IPS-20b (cell line): ENCODE data around the gene SNX32.

ENCODE experiments used
- H3K27ac ChIP-seq: one replicate; pipeline ENCODE4 v1.5.1; 2013; ENCODE audit warnings: low read length
- H3K27me3 ChIP-seq: 2 replicates; pipeline ENCODE4 v1.6.1; 2013; ENCODE audit warnings: mild to moderate bottlenecking, low read length, inconsistent platforms; ENCODE audit not compliant: insufficient read depth
- H3K36me3 ChIP-seq: 2 replicates; pipeline ENCODE4 v1.6.1; 2013; ENCODE audit warnings: low read depth, mild to moderate bottlenecking, inconsistent platforms, low read length, moderate library complexity; ENCODE audit not compliant: insufficient read depth
- H3K4me1 ChIP-seq: 2 replicates; pipeline ENCODE4 v1.6.1; 2013; ENCODE audit warnings: mild to moderate bottlenecking, control low read depth, inconsistent platforms, low read length, moderate library complexity; ENCODE audit not compliant: insufficient read depth
- H3K4me3 ChIP-seq: 2 replicates; pipeline ENCODE4 v1.5.1; 2013; ENCODE audit warnings: mild to moderate bottlenecking, low read length, inconsistent platforms
- H3K9ac ChIP-seq: 2 replicates; pipeline ENCODE4 v1.6.1; 2013; ENCODE audit warnings: low read depth, mild to moderate bottlenecking, inconsistent platforms, low read length, moderate library complexity
- H3K9me3 ChIP-seq: 2 replicates; pipeline ENCODE4 v1.6.1; 2013; ENCODE audit warnings: mild to moderate bottlenecking, low read depth, low read length, inconsistent platforms; ENCODE audit not compliant: insufficient read depth

SNX32 gene

GRCh38 chr11:65868076-65868667 lies 34.4 kb downstream of the SNX32 start:
- Histone ChIP-seq H3K9me3 (no peaks in the 10 kb centered on the region), H3K27me3 (peaks cover 26% of the 10 kb centered on the region), H3K4me3 (peak overlapping the region; percentile 72; the same call in 1 of the 2 replicates), H3K9ac (peak overlapping the region; percentile 45; the same call in 1 of the 2 replicates), H3K27ac (no peak overlapping the region), H3K36me3 (peaks cover 35% of the 10 kb centered on the region), H3K4me1 (no peaks in the 10 kb centered on the region)

DNA sequence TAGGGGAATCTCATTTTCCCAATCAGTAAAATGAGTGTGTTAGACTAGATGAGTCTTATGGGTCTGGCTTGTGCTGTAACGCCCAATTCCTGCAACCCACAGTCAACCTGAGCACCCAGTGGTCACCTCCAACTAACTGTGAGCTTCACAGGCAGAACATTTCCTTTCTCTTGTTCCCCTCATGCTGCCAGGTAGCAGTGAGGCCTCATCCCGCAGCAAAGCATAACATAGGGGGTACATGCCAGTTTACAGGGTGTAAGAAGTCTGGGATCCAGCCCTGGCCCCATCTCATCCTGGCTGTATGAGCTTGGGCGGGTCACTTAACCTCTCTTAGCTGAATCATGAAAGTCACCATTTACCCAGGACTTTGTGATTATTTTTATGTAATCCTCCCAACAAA lies 35.1 kb downstream of the SNX32 start:
- no peaks in the 10 kb centered on the region for H3K9me3 ChIP-seq
- H3K9ac ChIP-seq: no peak overlapping the region
- H3K27me3 ChIP-seq: peaks cover 28% of the 10 kb centered on the region
- H3K4me3 ChIP-seq: no peak overlapping the region
- no peak overlapping the region for H3K27ac ChIP-seq
- H3K36me3 ChIP-seq: peaks cover 28% of the 10 kb centered on the region
- no peaks in the 10 kb centered on the region for H3K4me1 ChIP-seq

GRCh38 chr11:65869643-65870306 lies 36.0 kb downstream of the SNX32 start:
- no peak overlapping the region for H3K9ac ChIP-seq
- no peak overlapping the region for H3K4me3 ChIP-seq
- H3K36me3 ChIP-seq: peaks cover 19% of the 10 kb centered on the region
- no peaks in the 10 kb centered on the region for H3K9me3 ChIP-seq
- H3K27me3 ChIP-seq: peaks cover 28% of the 10 kb centered on the region
- H3K27ac ChIP-seq: no peak overlapping the region
- no peaks in the 10 kb centered on the region for H3K4me1 ChIP-seq

GRCh38 chr11:65870307-65870658 lies 36.5 kb downstream of the SNX32 start:
- no peak overlapping the region for H3K4me3 ChIP-seq
- H3K9ac ChIP-seq: no peak overlapping the region
- H3K36me3 ChIP-seq: peaks cover 14% of the 10 kb centered on the region

DNA sequence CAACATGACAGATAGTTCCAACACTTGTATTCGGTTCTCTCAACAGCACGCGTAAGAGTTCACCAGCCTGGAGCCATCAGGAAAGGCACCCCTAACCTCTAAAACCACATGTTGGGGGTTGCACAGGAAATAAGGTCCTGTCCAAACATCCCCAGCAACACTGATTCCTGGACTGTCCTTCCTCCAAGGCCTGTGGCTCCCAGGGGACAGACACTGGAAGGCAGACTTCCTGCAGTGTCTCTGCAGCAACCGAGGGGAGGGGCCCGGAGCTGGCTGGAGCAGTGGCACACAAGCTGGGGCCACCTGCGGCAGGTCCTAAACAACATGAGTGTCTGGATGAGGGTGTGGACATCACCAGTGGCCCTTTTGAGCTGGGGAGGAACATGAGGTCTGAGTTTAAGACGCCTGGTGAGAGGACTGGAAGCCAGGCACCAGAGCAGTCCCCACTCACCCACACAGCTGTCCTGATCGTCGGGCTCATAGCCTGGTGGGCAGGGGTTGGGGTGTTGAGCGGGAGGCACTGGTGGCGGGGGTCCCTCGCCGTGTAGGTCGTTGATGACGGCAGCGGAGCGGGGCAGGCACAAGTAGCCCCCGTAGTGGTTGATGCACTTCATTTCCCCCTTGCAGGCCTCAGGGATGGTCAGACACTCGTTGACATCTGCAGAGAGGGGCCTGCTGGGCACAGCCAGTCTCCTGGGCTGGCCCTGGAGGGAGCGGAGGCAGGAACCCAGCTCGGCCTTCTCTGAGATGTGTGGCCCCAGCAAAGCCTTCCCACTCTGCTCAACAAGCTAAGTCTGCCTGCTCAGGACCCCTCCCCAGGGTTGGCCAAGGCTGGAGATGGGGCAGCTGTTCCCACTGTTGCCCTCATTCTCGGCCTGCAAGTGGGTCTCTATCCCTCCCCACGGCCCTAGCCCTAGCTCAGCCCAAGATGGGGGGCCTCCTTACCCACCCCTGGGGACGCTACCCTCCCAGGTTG lies 37.2 kb downstream of the SNX32 start:
- Histone ChIP-seq H3K27me3 (peaks cover 28% of the 10 kb centered on the region), H3K9ac (no peak overlapping the region), H3K4me1 (no peaks in the 10 kb centered on the region), H3K4me3 (no peak overlapping the region), H3K36me3 (peaks cover 7% of the 10 kb centered on the region; the same call in 1 of the 2 replicates), H3K27ac (no peak overlapping the region), H3K9me3 (no peaks in the 10 kb centered on the region)

More at GRCh38 chr11:65870307-65870658, 36.5 kb downstream of the SNX32 start:
- no peak overlapping the region for H3K27ac ChIP-seq
- H3K4me1 ChIP-seq: no peaks in the 10 kb centered on the region
- no peaks in the 10 kb centered on the region for H3K9me3 ChIP-seq
- H3K27me3 ChIP-seq: peaks cover 28% of the 10 kb centered on the region

GRCh38 chr11:65871811-65872548 lies 38.2 kb downstream of the SNX32 start:
- Histone ChIP-seq H3K4me3 (peak overlapping the region; percentile 44; the same call in 1 of the 2 replicates), H3K27ac (no peak overlapping the region), H3K27me3 (peaks cover 28% of the 10 kb centered on the region), H3K36me3 (no peaks in the 10 kb centered on the region), H3K4me1 (no peaks in the 10 kb centered on the region), H3K9me3 (no peaks in the 10 kb centered on the region), H3K9ac (no peak overlapping the region)

GRCh38 chr11:65872586-65873317 lies 39.0 kb downstream of the SNX32 start, which contains the start of gene EFEMP2:
TSS of gene EFEMP2 (minus strand) at chr11:65872800. CDS start at chr11:65872354, 446 bp downstream.
- H3K36me3 ChIP-seq: no peaks in the 10 kb centered on the region
- H3K9ac ChIP-seq: peak within 1 kb of the TSS; percentile 56; the same call in 1 of the 2 replicates
- H3K27me3 ChIP-seq: peaks cover 28% of the 10 kb centered on the region
- H3K9me3 ChIP-seq: no peaks in the 10 kb centered on the region
- no peak within 1 kb of the TSS for H3K27ac ChIP-seq
- no peaks in the 10 kb centered on the region for H3K4me1 ChIP-seq
- peak within 1 kb of the TSS; percentile 65 for H3K4me3 ChIP-seq

DNA sequence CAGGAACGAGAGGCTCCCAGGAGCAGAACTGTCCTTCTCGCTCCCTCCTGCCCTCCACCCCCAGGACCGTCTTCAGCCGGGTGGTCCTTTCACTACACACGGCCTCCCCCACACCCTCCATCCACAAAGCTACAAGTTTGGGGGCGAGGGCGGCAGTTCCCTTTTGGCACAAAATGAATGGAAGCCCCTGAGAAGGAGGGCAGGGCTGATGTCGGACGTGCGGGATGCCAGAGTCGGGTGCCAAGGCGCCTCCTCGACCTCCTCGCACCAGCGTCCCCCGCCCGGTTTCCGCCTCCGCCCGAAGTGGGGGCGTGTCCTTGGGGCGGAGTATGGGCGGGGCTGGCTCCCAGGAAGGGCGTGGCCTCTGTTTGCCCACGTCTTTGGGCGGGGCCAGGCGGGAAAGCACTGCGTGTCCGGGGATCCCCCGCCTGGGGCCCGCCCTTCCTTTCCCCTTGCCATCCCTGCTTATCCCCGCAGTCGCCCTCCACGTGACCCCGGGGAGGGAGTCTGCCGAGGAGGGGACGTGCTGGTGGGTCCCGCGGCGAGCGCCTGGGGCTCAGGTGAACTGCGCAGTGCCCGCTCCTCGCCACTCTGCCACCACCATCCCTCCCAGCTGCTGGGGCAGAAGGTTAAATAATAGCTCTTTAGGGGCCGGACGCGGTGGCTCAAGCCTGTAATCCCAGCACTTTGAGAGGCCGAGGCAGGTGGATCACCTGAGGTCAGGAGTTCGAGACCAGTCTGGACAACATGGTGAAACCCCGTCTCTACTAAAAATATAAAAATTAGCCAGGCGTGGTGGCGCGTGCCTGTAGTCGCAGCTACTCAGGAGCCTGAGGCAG lies 39.8 kb downstream of the SNX32 start:
- Histone ChIP-seq H3K36me3 (no peaks in the 10 kb centered on the region), H3K9ac (peak overlapping the region; percentile 56; the same call in 1 of the 2 replicates), H3K27ac (no peak overlapping the region), H3K27me3 (peaks cover 27% of the 10 kb centered on the region), H3K4me1 (no peaks in the 10 kb centered on the region), H3K9me3 (no peaks in the 10 kb centered on the region), H3K4me3 (peak overlapping the region; percentile 65)

DNA sequence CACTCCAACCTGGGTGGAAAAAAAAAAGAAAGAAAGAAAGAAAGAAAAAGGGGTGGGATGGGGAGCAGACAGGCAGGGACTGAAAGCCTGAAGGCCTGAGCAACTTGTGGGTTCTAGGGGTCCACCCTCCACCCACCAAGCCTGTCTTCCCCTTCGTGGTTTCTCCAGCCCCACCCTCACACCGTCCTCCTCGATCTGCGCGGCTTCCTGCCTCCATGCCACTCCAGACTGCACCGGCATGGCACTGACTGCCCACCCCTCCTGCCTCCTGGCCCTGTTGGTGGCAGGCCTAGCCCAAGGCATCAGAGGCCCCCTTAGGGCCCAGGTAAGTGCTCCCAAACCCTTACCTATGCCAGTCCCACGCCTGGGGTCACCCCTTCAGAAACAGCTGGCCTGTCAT lies 45.9 kb downstream of the SNX32 start, which contains the start of gene CTSW:
CTSW (plus strand) TSS at position 221 of the 400 bp plus-strand sequence; CDS start at position 239, 18 bp downstream.
- no peaks in the 10 kb centered on the region for H3K9me3 ChIP-seq
- H3K4me1 ChIP-seq: no peaks in the 10 kb centered on the region
- no peak within 1 kb of the TSS for H3K27ac ChIP-seq
- no peaks in the 10 kb centered on the region; the same call in 1 of the 2 replicates for H3K27me3 ChIP-seq
- no peak within 1 kb of the TSS for H3K9ac ChIP-seq
- H3K4me3 ChIP-seq: no peak within 1 kb of the TSS
- H3K36me3 ChIP-seq: peaks cover 28% of the 10 kb centered on the region

DNA sequence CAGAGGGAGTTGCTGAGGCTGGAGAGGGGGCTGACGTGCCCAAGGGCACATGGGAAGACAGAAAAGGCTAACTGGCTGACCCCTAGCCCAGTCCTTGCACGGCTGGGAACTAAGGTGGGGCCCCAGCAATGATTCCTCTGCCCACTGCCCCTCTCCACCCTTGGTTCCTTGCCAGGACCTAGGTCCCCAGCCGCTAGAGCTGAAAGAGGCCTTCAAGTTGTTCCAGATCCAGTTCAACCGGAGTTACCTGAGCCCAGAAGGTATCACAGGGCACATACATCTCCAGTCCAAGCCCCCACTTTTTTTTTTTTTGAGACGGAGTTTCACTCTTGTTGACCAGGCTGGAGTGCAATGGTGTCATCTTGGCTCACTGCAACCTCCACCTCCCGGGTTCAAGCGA lies 46.3 kb downstream of the SNX32 start:
- no peak overlapping the region for H3K27ac ChIP-seq
- peaks cover 31% of the 10 kb centered on the region for H3K36me3 ChIP-seq
- no peaks in the 10 kb centered on the region for H3K4me1 ChIP-seq
- H3K9me3 ChIP-seq: no peaks in the 10 kb centered on the region
- no peak overlapping the region for H3K9ac ChIP-seq
- H3K4me3 ChIP-seq: no peak overlapping the region
- no peaks in the 10 kb centered on the region; the same call in 1 of the 2 replicates for H3K27me3 ChIP-seq
